Measurements from ENCODE around the gene FANCC. TPM values are rescaled to one million over a fixed set of nuclear protein-coding genes. Genes with fewer than 3 reads are reported as not detected.

FANCC gene
- total RNA-seq, 2 experiments from 2014 or later = 15.9 to 16.7 TPM

DNA sequence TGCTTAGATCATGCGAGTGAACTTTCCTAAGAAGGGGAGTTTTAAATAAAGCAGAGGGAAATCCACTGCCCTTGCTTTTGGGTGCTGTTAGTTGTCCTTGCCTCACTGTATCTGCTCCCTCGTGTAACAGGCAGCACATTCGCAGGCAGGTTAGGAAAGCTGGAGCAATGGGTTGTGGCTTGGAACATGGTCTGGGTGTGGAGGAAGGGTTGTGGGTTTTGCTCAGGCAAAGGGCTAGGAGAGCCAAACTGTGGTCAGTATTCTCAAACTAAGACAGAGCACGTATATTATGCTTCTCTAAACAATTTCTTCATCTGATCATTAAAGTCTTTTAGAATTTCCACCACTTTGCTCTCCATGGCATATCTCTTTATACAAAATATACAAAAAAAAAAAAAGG is 135.7 kb downstream of the FANCC start:
- ATAC-seq = no peak
- no peaks in the 10 kb centered on the region for H3K4me1 Mint-ChIP-seq
- H3K36me3 Mint-ChIP-seq (ENCODE audit: low read depth) = no peaks in the 10 kb centered on the region
- POLR2A ChIA-PET = no interaction called here
- DNase-seq = no peak
- H3K4me3 Mint-ChIP-seq = no peak overlapping the region
- no peak overlapping the region for H3K27ac Mint-ChIP-seq
- CTCF ChIA-PET = no interaction called here
- H3K9me3 Mint-ChIP-seq (ENCODE audit: low read depth) = no peaks in the 10 kb centered on the region
- no peaks in the 10 kb centered on the region for H3K27me3 Mint-ChIP-seq
- intact Hi-C loops (cut with DNase I, micrococcal nuclease) = no loop called here

DNA sequence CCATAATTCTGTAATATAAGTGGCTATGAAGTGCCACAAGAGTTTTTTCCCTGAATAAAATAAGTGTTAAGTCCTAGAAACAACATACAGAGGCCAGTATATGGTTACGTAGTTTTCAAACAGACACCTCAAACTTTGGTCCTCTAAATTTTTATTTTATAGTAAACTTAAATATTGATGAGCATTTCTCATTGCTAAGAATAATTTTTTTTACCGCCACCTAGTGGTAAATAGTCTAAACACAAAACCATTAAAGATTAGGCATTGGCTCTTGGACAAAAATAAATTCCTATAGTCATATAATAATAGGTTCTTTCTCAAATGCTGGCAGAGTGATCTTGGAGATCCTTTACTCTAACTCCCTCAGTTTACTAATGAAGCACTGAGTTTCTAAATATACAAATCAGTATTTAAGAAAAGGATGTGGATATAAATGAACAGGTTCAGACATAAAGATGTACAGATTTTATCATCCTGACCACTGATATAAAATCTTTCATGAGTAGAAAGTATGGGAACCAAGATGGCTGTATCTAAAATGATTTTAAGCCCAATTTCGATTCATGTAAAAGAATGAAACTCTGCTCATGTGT is 136.2 kb downstream of the FANCC start:
- POLR2A ChIA-PET = no interaction called here

DNA sequence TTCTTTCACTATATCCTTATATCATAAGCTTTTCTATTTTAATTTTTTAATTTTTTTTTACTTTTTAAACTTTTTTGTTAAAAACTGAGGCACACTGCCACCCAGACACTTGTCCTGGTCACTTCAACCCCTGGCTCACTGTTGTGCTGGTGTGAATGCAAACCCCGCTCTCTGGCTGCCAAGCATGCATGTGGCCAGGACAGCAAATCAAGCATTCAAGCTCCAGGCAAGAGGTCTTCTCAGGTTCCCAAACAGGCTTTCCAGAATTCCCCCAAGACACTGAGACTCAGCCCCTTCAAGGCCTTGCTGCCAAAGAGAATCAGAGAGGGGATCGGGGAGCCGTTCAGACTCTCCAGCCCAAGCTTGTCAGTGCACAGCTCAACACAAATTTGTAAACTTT is 139.9 kb downstream of the FANCC start:
- DNase-seq (no peak), ATAC-seq (no peak)
- no peak overlapping the region for H3K27ac Mint-ChIP-seq
- POLR2A ChIA-PET = interaction anchor here (0.5 kb wide), 1 partner anchor 458 kb away, joined by 6 read pairs; no protein-coding TSS in a partner anchor
- no peaks in the 10 kb centered on the region for H3K9me3 Mint-ChIP-seq (ENCODE audit: low read depth)
- CTCF ChIA-PET = interaction anchor here (0.6 to 2.0 kb wide), 2 partner anchors 10 to 559 kb away, joined by 3 to 9 read pairs; no protein-coding TSS in a partner anchor
- H3K36me3 Mint-ChIP-seq (ENCODE audit: low read depth) = no peaks in the 10 kb centered on the region
- H3K27me3 Mint-ChIP-seq = no peaks in the 10 kb centered on the region
- no peak overlapping the region for H3K4me3 Mint-ChIP-seq
- H3K4me1 Mint-ChIP-seq = no peaks in the 10 kb centered on the region
- intact Hi-C loops (cut with DNase I, micrococcal nuclease) = no loop called here

More for the DNA sequence above, 136.2 kb downstream of the FANCC start:
- no peaks in the 10 kb centered on the region for H3K36me3 Mint-ChIP-seq (ENCODE audit: low read depth)
- intact Hi-C loops (cut with DNase I, micrococcal nuclease) = no loop called here
- H3K9me3 Mint-ChIP-seq (ENCODE audit: low read depth) = no peaks in the 10 kb centered on the region
- no peaks in the 10 kb centered on the region for H3K4me1 Mint-ChIP-seq
- ATAC-seq = no peak
- H3K27me3 Mint-ChIP-seq = no peaks in the 10 kb centered on the region
- no peak overlapping the region for H3K27ac Mint-ChIP-seq
- CTCF ChIA-PET = interaction anchor here (0.5 to 1.7 kb wide), 2 partner anchors 14 to 568 kb away, joined by 3 to 13 read pairs; no protein-coding TSS in a partner anchor
- H3K4me3 Mint-ChIP-seq = no peak overlapping the region
- DNase-seq = no peak

DNA sequence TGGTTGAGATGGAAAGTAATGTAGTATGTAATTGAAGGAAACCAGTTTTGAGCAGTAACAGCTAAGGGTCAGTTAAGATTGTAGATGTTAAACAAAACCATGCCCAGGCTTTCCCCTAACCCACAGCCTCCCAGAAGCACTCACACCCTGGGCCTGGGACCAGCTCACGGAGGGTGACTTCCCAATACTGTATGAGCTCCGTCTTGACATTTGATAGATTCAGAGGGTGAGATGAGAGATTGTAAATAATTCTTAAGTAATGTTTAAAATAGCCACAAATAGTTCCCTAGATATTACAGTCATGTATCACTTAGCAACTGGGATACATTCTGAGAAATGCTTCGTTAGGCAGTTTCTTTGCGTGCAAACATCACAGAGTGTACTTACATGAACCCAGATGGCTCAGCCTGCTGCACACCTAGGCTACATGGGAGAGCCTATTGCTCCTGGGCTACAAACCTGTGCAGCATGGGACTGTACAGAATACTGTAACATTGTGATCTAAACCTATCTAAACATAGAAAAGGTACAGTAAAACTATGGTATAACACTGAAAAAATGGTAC is 140.7 kb downstream of the FANCC start:
- ChIA-PET POLR2A (no interaction called here), CTCF (interaction anchor here (2.0 kb wide), 1 partner anchor 9 kb away, joined by 9 read pairs; no protein-coding TSS in a partner anchor)
- DNase-seq (no peak), ATAC-seq (no peak)
- Mint-ChIP-seq H3K4me3 (no peak overlapping the region), H3K36me3 (ENCODE audit: low read depth) (peaks cover under 1% of the 10 kb centered on the region), H3K9me3 (ENCODE audit: low read depth) (no peaks in the 10 kb centered on the region), H3K4me1 (peaks cover under 1% of the 10 kb centered on the region), H3K27me3 (no peaks in the 10 kb centered on the region), H3K27ac (no peak overlapping the region)
- intact Hi-C loops (cut with DNase I, micrococcal nuclease) = no loop called here

DNA sequence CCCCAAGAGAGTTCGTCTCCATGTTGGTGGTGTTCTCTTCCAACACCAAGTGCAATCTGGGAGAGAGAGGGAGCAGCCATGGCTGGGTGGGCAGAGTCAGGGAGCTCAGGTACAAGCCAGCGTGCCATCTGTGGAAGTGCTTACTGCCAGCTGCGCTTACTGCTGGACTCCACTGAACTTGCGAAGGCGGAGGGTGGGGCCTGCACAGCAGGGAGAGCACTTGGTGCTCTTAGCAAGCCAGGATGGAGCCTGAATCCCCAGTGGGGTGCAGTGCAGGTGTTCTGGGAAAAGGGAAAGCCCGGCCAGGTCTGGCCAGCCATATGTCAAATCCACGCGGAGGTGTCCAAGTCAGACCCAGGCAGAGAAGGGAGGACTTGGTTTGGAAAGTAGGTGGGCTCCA is 142.0 kb downstream of the FANCC start:
- Mint-ChIP-seq H3K4me1 (peaks cover 7% of the 10 kb centered on the region), H3K9me3 (ENCODE audit: low read depth) (no peaks in the 10 kb centered on the region), H3K27ac (no peak overlapping the region), H3K36me3 (ENCODE audit: low read depth) (peaks cover 2% of the 10 kb centered on the region), H3K27me3 (no peaks in the 10 kb centered on the region), H3K4me3 (no peak overlapping the region)
- no peak for ATAC-seq
- intact Hi-C loops (cut with DNase I, micrococcal nuclease) = no loop called here
- ChIA-PET POLR2A (interaction anchor here (0.6 kb wide), 2 partner anchors 14 to 39 kb away, joined by 3 to 9 read pairs; no protein-coding TSS in a partner anchor), CTCF (interaction anchor here (0.6 to 0.8 kb wide), 2 partner anchors 508 to 671 kb away, joined by 3 read pairs; no protein-coding TSS in a partner anchor)
- DNase-seq = no peak

DNA sequence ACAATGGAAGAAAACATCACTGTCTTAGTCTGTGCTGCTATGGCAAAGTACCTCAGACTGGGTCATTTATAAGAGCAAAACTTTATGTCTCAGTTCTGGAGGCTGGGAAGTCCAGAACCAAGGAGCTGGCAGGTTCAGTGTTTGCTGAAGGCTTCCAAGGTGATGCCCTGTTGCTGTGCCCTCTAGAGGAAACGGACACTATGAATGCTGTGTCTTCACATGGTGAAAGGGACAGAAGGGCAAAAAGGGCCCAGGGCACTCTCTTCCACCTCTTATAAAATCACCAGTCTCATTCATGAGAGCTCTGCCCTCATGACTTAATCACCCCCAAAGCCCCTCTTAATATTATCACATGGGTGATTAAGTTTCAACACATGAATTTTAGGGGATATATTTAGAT is 143.5 kb downstream of the FANCC start:
- H3K4me3 Mint-ChIP-seq = no peak overlapping the region
- CTCF ChIA-PET = no interaction called here

DNA sequence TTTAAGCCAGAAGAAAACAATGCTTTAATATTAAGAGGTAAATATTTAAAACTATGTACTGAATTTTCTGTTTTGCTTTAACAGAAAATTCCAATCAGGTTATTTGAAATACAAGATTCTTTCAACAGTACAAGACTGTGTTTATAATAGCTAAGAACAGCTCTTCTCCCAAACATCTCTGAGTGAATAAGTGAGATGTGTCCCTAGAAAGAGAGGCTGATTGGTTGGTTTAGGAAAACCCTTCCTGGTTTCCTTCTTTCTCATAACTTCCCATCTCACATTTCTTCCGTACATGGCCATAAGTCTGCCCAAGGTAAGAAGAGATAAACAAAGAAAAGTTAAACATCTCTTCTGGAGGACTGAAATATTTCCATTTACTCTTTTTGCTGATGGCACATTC is 145.9 kb downstream of the FANCC start:
- DNase-seq (no peak), ATAC-seq (no peak)
- Mint-ChIP-seq H3K4me1 (peaks cover 16% of the 10 kb centered on the region), H3K27ac (peak overlapping the region; percentile 17), H3K27me3 (no peaks in the 10 kb centered on the region), H3K36me3 (ENCODE audit: low read depth) (peaks cover 17% of the 10 kb centered on the region), H3K4me3 (no peak overlapping the region), H3K9me3 (ENCODE audit: low read depth) (no peaks in the 10 kb centered on the region)
- intact Hi-C loops (cut with DNase I, micrococcal nuclease) = loop anchor here in 1 of 2 experiments (5.0 kb wide), 1 partner anchor 389 kb away; no protein-coding TSS in a partner anchor
- ChIA-PET POLR2A (no interaction called here), CTCF (interaction anchor here (0.6 kb wide), 2 partner anchors 30 to 1045 kb away, joined by 3 read pairs; no protein-coding TSS in a partner anchor)

More for the DNA sequence above, 143.5 kb downstream of the FANCC start:
- POLR2A ChIA-PET = no interaction called here
- Mint-ChIP-seq H3K9me3 (ENCODE audit: low read depth) (no peaks in the 10 kb centered on the region), H3K27me3 (no peaks in the 10 kb centered on the region), H3K4me1 (peaks cover 11% of the 10 kb centered on the region), H3K27ac (no peak overlapping the region), H3K36me3 (ENCODE audit: low read depth) (peaks cover 5% of the 10 kb centered on the region)
- no peak for ATAC-seq
- intact Hi-C loops (cut with DNase I, micrococcal nuclease) = loop anchor here in 1 of 2 experiments (5.0 kb wide), 1 partner anchor 392 kb away; no protein-coding TSS in a partner anchor
- no peak for DNase-seq

DNA sequence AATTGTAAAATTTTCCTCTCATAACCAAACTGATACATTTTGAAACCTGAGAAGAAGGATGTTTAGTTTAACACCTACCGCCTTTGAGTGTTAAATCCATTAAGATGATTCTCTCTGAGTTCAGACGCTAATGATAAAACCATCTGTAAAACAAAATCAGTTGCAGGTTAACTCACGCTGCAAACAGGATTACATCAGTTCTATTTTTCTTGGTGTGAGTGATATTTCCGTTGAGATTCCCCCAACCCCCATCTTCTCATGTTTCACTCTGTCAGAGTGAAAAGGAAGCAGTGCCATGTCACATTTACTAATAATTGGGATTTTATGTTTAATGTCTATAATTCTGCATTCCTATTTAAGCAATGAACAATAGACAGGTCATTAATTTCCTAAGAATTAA is 146.5 kb downstream of the FANCC start:
- ChIA-PET POLR2A (no interaction called here), CTCF (interaction anchor here (0.6 kb wide), 2 partner anchors 31 to 1046 kb away, joined by 3 read pairs; no protein-coding TSS in a partner anchor)
- Mint-ChIP-seq H3K27ac (peak overlapping the region; percentile 65), H3K27me3 (no peaks in the 10 kb centered on the region), H3K4me3 (no peak overlapping the region), H3K9me3 (ENCODE audit: low read depth) (no peaks in the 10 kb centered on the region), H3K4me1 (peaks cover 16% of the 10 kb centered on the region), H3K36me3 (ENCODE audit: low read depth) (peaks cover 17% of the 10 kb centered on the region)
- intact Hi-C loops (cut with DNase I, micrococcal nuclease) = loop anchor here in 1 of 2 experiments (5.0 kb wide), 1 partner anchor 389 kb away; no protein-coding TSS in a partner anchor
- ATAC-seq = peak; percentile 80
- no peak for DNase-seq

DNA sequence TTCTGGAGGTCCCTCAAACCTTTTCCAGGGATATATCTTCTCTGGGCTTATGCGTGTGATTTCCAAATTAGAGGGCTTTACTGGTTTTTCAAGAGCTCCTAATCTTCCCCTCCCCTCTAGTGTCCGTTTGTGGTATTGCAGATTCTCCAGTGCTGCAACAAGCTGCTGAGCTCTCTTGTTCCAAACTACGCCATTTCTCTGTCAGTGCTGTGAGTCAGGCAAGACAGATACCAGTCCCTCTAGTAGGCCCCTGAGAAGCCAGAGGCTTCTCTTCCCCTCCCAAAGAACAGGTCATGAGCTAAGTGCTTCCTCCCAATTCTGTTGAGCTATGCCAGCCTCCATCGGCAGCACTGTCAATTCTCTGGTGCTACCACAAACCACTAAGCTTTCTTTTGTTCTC is 149.5 kb downstream of the FANCC start:
- peak; percentile 87 for ATAC-seq
- intact Hi-C loops (cut with DNase I, micrococcal nuclease) = no loop called here
- DNase-seq = peak; percentile 82
- Mint-ChIP-seq H3K27me3 (no peaks in the 10 kb centered on the region), H3K36me3 (ENCODE audit: low read depth) (peaks cover 23% of the 10 kb centered on the region), H3K27ac (no peak overlapping the region), H3K4me1 (peaks cover 16% of the 10 kb centered on the region), H3K9me3 (ENCODE audit: low read depth) (no peaks in the 10 kb centered on the region), H3K4me3 (no peak overlapping the region)
- CTCF ChIA-PET = interaction anchor here (0.7 to 2.2 kb wide), 32 partner anchors 9 to 1050 kb away, joined by 3 to 13 read pairs (median 3); no protein-coding TSS in a partner anchor
- POLR2A ChIA-PET = interaction anchor here (0.7 kb wide), 1 partner anchor 10 kb away, joined by 3 read pairs; no protein-coding TSS in a partner anchor

DNA sequence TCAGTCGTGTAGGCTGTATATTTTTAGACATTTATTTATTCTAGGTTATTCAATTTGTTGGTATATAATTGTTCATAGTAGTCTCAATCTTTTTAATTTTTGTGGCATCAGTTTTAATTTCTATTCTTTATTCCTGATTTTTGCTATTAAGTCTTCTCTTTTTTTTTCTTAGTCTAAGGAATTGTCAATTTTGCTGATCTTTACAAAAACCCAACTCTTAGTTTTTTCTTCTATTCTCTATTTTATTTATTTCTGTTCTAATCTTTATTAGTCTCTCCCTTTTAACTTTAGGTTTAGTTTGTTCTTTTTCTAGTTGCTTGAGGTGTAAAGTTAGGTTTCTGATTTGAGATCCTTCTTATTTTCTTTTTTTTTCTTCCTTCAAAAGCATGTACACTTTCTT is 152.5 kb downstream of the FANCC start:
- CTCF ChIA-PET = no interaction called here
- intact Hi-C loops (cut with DNase I, micrococcal nuclease) = no loop called here
- DNase-seq (no peak), ATAC-seq (no peak)
- no peak overlapping the region for H3K4me3 Mint-ChIP-seq
- no peak overlapping the region for H3K27ac Mint-ChIP-seq
- H3K9me3 Mint-ChIP-seq (ENCODE audit: low read depth) = peaks cover 1% of the 10 kb centered on the region
- POLR2A ChIA-PET = no interaction called here
- no peaks in the 10 kb centered on the region for H3K27me3 Mint-ChIP-seq
- peaks cover 29% of the 10 kb centered on the region for H3K36me3 Mint-ChIP-seq (ENCODE audit: low read depth)
- H3K4me1 Mint-ChIP-seq = peaks cover 6% of the 10 kb centered on the region

DNA sequence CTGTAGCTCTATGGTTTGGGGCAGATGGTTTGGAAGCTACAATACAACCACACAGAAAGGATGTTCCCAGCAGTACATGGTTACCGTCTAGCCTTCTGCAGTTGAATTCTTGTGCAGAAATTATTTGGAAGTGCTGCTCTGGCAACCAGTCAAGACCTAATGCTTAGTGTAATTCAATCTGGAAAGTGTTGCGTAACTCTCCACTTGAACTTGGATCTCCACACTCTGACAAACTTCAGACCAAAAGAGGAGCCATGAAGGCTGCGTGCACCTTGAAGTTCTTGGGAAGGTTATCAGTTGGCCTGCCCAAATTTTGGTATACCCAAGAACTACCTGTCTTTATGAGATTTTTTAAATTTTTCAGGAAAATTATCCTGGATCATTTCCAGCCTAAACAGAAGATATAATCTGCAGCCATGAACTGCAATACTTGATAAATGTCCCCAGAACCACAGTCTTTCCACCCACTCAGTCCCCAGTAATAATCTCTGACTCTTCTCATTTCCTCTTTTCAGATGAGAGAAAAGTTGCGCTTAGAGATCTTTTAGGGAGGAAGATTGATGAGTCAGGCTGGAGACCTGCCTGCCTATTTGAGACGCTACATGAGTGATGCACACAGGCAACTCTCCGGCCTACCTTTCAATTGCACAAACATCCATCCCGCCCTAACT is 159.9 kb downstream of the FANCC start:
- Mint-ChIP-seq H3K27me3 (no peaks in the 10 kb centered on the region), H3K27ac (no peak overlapping the region), H3K36me3 (ENCODE audit: low read depth) (peaks cover 12% of the 10 kb centered on the region), H3K4me1 (peaks cover 7% of the 10 kb centered on the region), H3K4me3 (no peak overlapping the region), H3K9me3 (ENCODE audit: low read depth) (peaks cover 1% of the 10 kb centered on the region)
- intact Hi-C loops (cut with DNase I, micrococcal nuclease) = no loop called here
- no peak for DNase-seq
- ATAC-seq = no peak
- ChIA-PET CTCF (interaction anchor here (0.8 to 2.8 kb wide), 4 partner anchors 10 to 1075 kb away, joined by 3 to 9 read pairs (median 4); no protein-coding TSS in a partner anchor), POLR2A (interaction anchor here (1.0 kb wide), 1 partner anchor 10 kb away, joined by 3 read pairs; no protein-coding TSS in a partner anchor)

Data from activated CD4-positive, alpha-beta T cell treated with anti-CD3 and anti-CD28 coated beads for 36 hours (primary cell).